ENCODE results near the gene CEP250.
"Not testable (repeated sequence)": the region's sequence is repeated elsewhere in the genome, so short reads cannot be mapped to it uniquely, and the experiment has no call there.

Gene CEP250

GRCh38 chr20:35454881-35455609 lies at the start of gene CEP250:
TSS of gene CEP250 (plus strand) at chr20:35455598. CDS start at chr20:35462368, 6,770 bp downstream.
- DNase-seq = peak; percentile 95

GRCh38 chr20:35405775-35406174 lies 49.6 kb upstream of the CEP250 start:
- DNase-seq = no peak

GRCh38 chr20:35408270-35408669 lies 47.1 kb upstream of the CEP250 start:
- DNase-seq = no peak

- DNase-seq = no peak
Measured at GRCh38 chr20:35409542-35409941, 45.9 kb upstream of the CEP250 start.

GRCh38 chr20:35410613-35411012 lies 44.8 kb upstream of the CEP250 start:
- DNase-seq = no peak

- DNase-seq = no peak
Measured at GRCh38 chr20:35421322-35421721, 34.1 kb upstream of the CEP250 start.

GRCh38 chr20:35431621-35432429 lies 23.6 kb upstream of the CEP250 start:
- no peak for DNase-seq

- DNase-seq = no peak
Measured at GRCh38 chr20:35432430-35432735, 23.0 kb upstream of the CEP250 start.

GRCh38 chr20:35433337-35433736 lies 22.1 kb upstream of the CEP250 start:
- no peak for DNase-seq

GRCh38 chr20:35434085-35435005 lies 21.1 kb upstream of the CEP250 start:
- DNase-seq = no peak

- DNase-seq = no peak
Measured at GRCh38 chr20:35436177-35436573, 19.2 kb upstream of the CEP250 start.

GRCh38 chr20:35437599-35437998 lies 17.8 kb upstream of the CEP250 start:
- DNase-seq = no peak

GRCh38 chr20:35443003-35443402 lies 12.4 kb upstream of the CEP250 start:
- DNase-seq = no peak

- no peak for DNase-seq
Measured at GRCh38 chr20:35444226-35444625, 11.2 kb upstream of the CEP250 start.

- DNase-seq = no peak
Measured at GRCh38 chr20:35446356-35447078, 8.9 kb upstream of the CEP250 start.

- peak; percentile 88 for DNase-seq
Measured at GRCh38 chr20:35447082-35447789, 8.2 kb upstream of the CEP250 start.

- DNase-seq = no peak
Measured at GRCh38 chr20:35448788-35449373, 6.5 kb upstream of the CEP250 start.

GRCh38 chr20:35449855-35450254 lies 5.5 kb upstream of the CEP250 start:
- DNase-seq = not testable (repeated sequence)

GRCh38 chr20:35451295-35451694 lies 4.1 kb upstream of the CEP250 start:
- DNase-seq = no peak

- DNase-seq = no peak
Measured at GRCh38 chr20:35453647-35454046, 1.8 kb upstream of the CEP250 start.

GRCh38 chr20:35456700-35457099 lies 1.3 kb downstream of the CEP250 start:
- not testable (repeated sequence) for DNase-seq

GRCh38 chr20:35457539-35457938 lies 2.1 kb downstream of the CEP250 start:
- DNase-seq = not testable (repeated sequence)

All from CD4-positive, alpha-beta T cell treated with Interleukin-21 for 1 hour (primary cell).